Measurements from ENCODE around the gene EIF5AL1.
"Not testable (repeated sequence)": the region's sequence is repeated elsewhere in the genome, so short reads cannot be mapped to it uniquely, and the experiment has no call there.

Gene EIF5AL1

DNA sequence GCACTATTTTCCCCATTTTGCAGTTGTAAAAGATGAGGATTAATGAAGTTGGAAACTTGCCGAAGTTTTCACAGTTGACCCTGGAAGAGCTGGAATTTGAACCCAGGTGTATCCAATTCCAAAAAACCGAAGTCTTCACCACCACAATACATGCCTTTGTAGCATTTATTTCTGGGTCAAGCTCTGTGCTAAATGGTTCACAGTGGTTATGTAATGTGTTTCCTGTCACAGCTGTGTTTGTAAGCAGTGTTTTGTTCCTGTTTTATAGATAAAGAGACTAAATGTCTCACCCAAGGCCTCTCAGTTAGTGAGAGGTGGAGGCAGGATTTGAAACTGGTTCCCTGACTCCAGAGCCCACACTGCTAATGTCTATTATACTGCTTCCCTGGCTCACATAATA is 30.3 kb downstream of the EIF5AL1 start:
- Histone ChIP-seq H3K9me3 (peaks cover 6% of the 10 kb centered on the region; the same call in 1 of the 2 replicates), H3K27ac (no peak overlapping the region), H3K4me3 (no peak overlapping the region), H3K36me3 (no peaks in the 10 kb centered on the region), H4K20me1 (no peaks in the 10 kb centered on the region), H3K27me3 (no peaks in the 10 kb centered on the region), H3K4me1 (peaks cover 7% of the 10 kb centered on the region; the same call in 1 of the 2 replicates), H3K4me2 (no peak overlapping the region), H3K9ac (no peak overlapping the region)
- no peak for TF ChIP-seq Cebpa-rat (IDR thresholded peaks at IDR 0.05)

DNA sequence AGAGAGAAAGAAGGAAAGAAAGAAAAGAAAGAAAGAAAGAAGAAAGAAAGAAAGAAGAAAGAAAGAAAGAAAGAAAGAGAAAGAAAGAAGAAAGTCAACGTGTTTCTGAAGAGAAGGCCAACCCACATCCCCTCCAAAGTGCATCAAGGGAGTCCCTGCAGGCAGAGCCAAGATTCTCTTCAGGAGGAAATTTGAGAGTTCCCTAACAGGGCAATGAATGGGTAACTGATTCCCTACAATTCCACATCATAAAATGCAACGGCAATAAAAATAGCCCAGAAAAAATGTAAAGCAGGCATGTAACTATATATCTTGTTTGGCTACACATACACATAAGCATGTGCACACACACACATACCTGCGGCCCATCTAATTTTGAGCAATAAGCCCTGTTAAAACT is 32.1 kb downstream of the EIF5AL1 start:
- not testable (repeated sequence) for H3K9me3 ChIP-seq, H3K4me3 ChIP-seq, H3K4me1 ChIP-seq, H3K27me3 ChIP-seq, H4K20me1 ChIP-seq, H3K27ac ChIP-seq, H3K9ac ChIP-seq, H3K4me2 ChIP-seq, H3K36me3 ChIP-seq

DNA sequence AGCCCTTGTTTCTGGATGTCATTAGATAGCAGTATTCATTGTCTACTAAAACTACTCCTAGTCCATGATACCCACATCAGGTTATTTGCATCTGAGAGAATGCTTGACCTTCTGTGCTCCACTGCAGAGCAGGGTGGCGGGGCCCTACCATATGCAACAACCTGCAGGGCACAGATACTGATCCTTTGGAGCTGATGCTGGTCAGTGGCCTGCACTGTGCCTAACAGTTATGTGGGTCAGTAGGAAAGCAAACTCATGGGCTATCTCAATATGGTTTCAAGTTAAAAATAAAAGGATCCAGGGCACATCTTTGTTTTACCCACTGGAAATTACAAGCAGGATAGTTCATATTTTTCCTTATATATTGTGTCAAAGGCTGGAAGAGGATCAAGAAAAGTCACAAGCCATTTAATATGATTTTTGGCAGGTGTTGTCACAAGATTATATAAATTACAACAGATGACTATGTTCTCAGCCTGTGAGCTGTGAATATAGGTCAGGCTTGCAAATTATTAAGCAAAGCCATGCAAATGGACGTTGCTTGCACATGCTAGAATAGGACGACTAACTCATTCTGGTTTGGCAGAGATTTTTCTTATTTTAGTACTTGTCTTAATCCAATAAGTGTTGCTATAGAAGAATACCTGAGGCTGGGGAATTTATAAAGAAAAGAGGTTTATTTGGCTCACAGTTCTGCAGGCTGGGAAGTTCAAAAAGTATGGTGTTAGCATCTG is 32.8 kb downstream of the EIF5AL1 start:
- H3K36me3 ChIP-seq, H3K27me3 ChIP-seq, H3K4me2 ChIP-seq, H3K9me3 ChIP-seq, H3K27ac ChIP-seq, H3K9ac ChIP-seq, H3K4me3 ChIP-seq, H3K4me1 ChIP-seq, H4K20me1 ChIP-seq: not testable (repeated sequence)

DNA sequence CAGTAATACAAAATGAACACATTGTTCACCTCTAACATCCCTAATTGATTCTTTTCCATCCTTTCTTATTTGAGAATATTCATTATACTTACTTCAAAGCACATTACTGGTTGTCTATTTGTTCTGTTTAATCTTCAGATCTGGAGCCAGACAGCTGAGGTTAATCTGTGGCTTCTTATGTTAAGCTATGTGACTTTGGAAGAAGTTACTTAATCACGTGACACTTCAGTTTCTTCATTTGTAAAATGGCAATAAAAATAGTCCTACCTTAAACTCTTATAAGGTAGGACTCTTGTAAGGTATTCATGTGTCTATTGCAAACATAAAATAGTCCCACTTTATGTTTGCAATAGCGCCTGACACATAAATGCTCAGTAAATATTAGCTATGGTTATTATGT is 34.8 kb downstream of the EIF5AL1 start:
- not testable (repeated sequence) for H3K9me3 ChIP-seq, H3K4me2 ChIP-seq, H3K4me3 ChIP-seq, H3K27ac ChIP-seq, H3K9ac ChIP-seq, H3K4me1 ChIP-seq, H3K27me3 ChIP-seq, H3K36me3 ChIP-seq, H4K20me1 ChIP-seq

DNA sequence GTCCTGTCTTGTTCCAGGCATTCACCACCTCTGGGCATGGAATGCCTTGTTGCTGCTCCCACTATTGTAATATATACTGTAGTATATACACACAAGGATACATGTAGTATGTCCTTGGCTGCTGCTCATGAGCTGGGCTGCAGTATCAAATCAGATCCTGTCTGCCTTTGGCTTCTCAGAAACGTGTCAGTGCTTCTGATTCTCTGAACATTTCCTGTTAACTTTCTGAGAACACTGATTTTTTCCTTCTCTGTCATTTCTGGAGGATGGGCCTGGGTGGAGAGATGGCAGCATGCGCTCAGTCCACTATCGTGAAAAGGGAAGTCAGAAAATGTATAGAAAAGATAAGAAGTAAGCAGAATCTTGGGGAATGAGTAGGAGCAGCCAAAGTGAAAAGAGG is 35.6 kb downstream of the EIF5AL1 start:
- no peaks in the 10 kb centered on the region for H3K36me3 ChIP-seq
- H3K4me2 ChIP-seq = no peak overlapping the region
- H3K27me3 ChIP-seq = no peaks in the 10 kb centered on the region
- H3K9ac ChIP-seq = no peak overlapping the region
- no peak for TF ChIP-seq Cebpa-rat (IDR thresholded peaks at IDR 0.05)
- no peaks in the 10 kb centered on the region for H4K20me1 ChIP-seq
- peaks cover 6% of the 10 kb centered on the region; the same call in 1 of the 2 replicates for H3K9me3 ChIP-seq
- H3K4me1 ChIP-seq = peaks cover under 1% of the 10 kb centered on the region; the same call in 1 of the 2 replicates
- no peak overlapping the region for H3K4me3 ChIP-seq
- no peak overlapping the region for H3K27ac ChIP-seq

DNA sequence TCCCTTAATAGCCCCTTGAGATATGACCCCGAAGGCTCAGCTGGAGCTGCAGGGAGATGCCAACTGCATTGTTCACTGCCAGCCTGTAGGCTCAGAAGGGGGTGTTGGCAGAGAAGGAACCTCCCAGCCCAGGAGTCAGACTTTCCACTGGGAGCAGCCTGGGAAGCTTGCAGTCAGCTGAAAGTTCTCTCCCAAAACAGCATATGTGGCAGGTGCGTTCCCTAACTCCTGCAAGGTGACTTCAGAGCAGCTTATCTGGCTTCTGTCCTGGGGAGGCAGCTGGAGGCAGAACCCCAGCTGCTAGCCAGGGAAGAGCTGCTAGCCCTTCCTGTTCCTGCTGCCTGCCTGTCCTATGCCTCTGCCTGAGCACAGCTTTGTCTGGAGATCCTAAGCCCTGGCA is 39.8 kb downstream of the EIF5AL1 start:
- Histone ChIP-seq H3K9me3 (no peaks in the 10 kb centered on the region), H3K4me1 (no peaks in the 10 kb centered on the region), H3K4me2 (no peak overlapping the region), H3K4me3 (no peak overlapping the region), H3K9ac (no peak overlapping the region), H3K27ac (no peak overlapping the region), H4K20me1 (no peaks in the 10 kb centered on the region), H3K27me3 (no peaks in the 10 kb centered on the region), H3K36me3 (no peaks in the 10 kb centered on the region)
- no peak for TF ChIP-seq Cebpa-rat (IDR thresholded peaks at IDR 0.05)

DNA sequence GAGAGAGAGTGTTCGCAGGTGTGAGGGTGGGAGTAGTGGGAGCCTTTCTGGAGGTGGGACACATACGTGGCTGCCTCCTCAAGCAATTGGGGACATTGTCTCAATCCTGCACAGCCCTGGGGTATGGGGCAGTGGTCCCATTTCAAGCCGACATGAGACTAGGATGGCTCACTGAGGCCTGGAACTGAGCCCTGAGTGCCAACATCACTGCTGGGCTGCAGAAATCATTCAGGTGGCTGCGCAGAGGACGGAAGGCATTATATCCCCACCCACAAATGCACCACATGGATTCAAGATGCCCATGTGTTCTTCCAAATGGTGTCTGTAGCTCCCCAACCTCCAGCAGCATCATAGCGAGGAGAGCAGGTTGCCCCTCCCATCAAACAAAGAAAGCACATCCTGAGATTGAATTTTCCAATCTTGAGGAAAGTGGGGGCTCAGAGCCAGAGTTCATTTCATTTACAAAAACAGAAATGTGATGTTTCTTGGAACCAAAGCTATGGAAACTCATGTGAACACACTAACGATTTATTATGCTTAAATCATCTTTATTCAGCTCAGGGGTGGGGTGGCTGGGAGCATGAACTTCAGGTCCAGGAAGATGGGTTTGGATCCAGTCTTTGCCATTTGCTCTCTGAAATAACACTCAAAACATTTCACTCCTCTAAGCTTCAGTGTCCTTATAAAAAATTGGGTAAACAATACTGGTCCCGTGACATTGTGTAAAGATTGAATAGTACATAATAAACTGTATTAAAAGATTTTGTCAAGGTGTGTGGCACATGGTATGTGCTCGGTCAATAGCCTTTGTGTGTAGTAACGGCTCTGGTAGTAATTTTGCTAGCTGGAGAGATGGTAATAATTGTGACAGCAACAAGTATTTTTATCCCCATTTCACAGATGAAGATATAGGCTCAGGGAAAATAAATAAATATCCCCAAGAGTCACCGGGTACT is 43.3 kb downstream of the EIF5AL1 start:
- H3K27ac ChIP-seq = no peak overlapping the region
- no peak overlapping the region for H3K4me2 ChIP-seq
- no peak overlapping the region for H3K9ac ChIP-seq
- no peaks in the 10 kb centered on the region for H3K4me1 ChIP-seq
- no peak overlapping the region for H3K4me3 ChIP-seq
- no peaks in the 10 kb centered on the region for H3K9me3 ChIP-seq
- no peaks in the 10 kb centered on the region for H4K20me1 ChIP-seq
- TF ChIP-seq Cebpa-rat (IDR thresholded peaks at IDR 0.05) = no peak
- H3K27me3 ChIP-seq = no peaks in the 10 kb centered on the region
- H3K36me3 ChIP-seq = no peaks in the 10 kb centered on the region

DNA sequence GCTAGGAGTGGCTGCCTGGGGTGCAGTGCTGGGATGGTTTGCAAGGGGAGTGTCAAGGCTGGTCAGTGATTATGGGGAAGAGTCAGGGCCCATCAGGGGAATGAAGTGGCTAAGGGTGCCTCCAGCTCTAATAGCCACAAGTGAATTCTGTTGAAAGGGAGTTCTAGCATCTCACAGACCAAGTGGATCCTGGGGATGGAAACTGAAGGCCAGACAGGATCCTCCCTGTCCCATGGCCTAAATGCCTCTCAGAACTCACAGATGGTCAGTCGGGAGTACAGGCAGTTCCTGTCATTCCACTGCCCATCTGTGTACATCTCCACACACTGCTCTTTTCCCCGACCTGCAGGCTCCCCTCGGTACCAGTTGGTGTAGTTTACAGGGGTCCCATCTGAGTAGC is 44.6 kb downstream of the EIF5AL1 start:
- H3K27ac ChIP-seq, H3K27me3 ChIP-seq, H3K36me3 ChIP-seq, H3K9ac ChIP-seq, H3K4me1 ChIP-seq, H4K20me1 ChIP-seq, H3K9me3 ChIP-seq, H3K4me2 ChIP-seq, H3K4me3 ChIP-seq: not testable (repeated sequence)

DNA sequence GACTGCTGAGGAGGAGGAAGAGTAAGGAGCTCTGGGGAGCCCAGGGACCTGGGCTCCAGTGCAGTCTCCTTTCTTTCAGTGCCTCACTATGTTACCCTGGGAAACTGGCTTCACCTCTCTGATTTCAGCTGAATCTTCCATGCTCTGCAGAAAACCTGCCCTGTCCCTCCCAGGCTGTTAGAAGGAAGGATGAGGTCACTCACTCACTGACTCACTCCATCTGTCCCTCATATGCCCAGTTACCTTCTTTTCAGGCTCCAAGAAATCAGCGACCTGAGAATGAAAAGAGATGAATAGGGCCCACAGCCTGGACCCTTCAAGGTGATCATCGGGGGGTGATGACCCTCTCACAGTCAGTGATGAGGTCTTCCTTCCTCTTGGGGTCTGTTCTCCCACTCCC is 47.4 kb downstream of the EIF5AL1 start:
- H4K20me1 ChIP-seq = no peaks in the 10 kb centered on the region
- H3K27me3 ChIP-seq = no peaks in the 10 kb centered on the region
- no peak overlapping the region for H3K27ac ChIP-seq
- H3K4me2 ChIP-seq = no peak overlapping the region
- H3K4me3 ChIP-seq = no peak overlapping the region
- no peaks in the 10 kb centered on the region for H3K9me3 ChIP-seq
- no peak for TF ChIP-seq Cebpa-rat (IDR thresholded peaks at IDR 0.05)
- no peak overlapping the region for H3K9ac ChIP-seq
- peaks cover 9% of the 10 kb centered on the region; the same call in 1 of the 2 replicates for H3K4me1 ChIP-seq
- no peaks in the 10 kb centered on the region for H3K36me3 ChIP-seq

DNA sequence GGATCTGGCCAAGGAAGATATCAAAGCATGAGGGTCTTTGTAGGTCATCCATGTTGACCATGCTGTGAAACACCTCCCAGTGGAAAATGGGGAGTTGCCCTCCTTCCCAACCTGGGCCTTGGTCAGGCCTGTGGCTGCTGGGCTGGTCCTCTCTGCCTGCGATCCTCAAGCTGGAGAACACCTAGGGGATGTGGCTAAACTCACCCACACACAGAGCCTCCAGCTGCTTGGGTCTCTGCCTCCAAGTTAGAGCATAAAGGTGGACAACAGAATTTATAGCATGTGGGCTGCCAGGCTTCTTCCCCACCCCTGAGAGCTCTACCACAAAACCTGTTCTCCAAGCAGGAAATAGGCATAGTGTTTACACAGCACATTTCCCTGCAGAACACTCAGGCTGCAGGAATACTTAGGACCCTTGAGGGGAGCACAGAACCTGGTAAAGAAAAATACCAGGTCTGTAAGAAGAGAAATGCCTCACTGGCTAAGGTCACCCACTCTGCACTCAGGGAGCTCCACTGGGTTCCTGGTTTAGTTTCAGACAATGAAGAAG is 47.9 kb downstream of the EIF5AL1 start, which contains the start of gene SFTPA2:
SFTPA2 (minus strand) TSS at position 248 of the 550 bp plus-strand sequence. CDS start 924 bp downstream, outside the sequence.
- H4K20me1 ChIP-seq = no peaks in the 10 kb centered on the region
- no peaks in the 10 kb centered on the region for H3K27me3 ChIP-seq
- peaks cover 9% of the 10 kb centered on the region; the same call in 1 of the 2 replicates for H3K4me1 ChIP-seq
- no peak within 1 kb of the TSS for H3K4me3 ChIP-seq
- no peaks in the 10 kb centered on the region for H3K9me3 ChIP-seq
- no peak within 1 kb of the TSS for H3K4me2 ChIP-seq
- H3K9ac ChIP-seq = no peak within 1 kb of the TSS
- H3K36me3 ChIP-seq = no peaks in the 10 kb centered on the region
- H3K27ac ChIP-seq = no peak within 1 kb of the TSS
- TF ChIP-seq Cebpa-rat (IDR thresholded peaks at IDR 0.05) = no peak

All from BLaER1 (cell line).